ENCODE results near the gene SYNM. TPM values are rescaled to one million over a fixed set of nuclear protein-coding genes. Genes with fewer than 3 reads are reported as not detected.

SYNM gene
- total RNA-seq, 1 experiment from 2014 or later, result 1.9 TPM

GRCh38 chr15:99109555-99110021 lies 4.7 kb downstream of the SYNM start:
- H3K27ac Mint-ChIP-seq, result no peak overlapping the region
- no peak overlapping the region for H4K91ac ChIP-seq (ENCODE audit: insufficient read length, low read depth, low read length)
- no peak overlapping the region for H2BK5ac ChIP-seq (ENCODE audit: insufficient read length, low read length)
- H2BK20ac ChIP-seq (ENCODE audit: low read depth, low read length, poor library complexity, severe bottlenecking), result no peak overlapping the region
- H3K4me3 Mint-ChIP-seq, result no peak overlapping the region
- TF ChIP-seq, protein P1, sequence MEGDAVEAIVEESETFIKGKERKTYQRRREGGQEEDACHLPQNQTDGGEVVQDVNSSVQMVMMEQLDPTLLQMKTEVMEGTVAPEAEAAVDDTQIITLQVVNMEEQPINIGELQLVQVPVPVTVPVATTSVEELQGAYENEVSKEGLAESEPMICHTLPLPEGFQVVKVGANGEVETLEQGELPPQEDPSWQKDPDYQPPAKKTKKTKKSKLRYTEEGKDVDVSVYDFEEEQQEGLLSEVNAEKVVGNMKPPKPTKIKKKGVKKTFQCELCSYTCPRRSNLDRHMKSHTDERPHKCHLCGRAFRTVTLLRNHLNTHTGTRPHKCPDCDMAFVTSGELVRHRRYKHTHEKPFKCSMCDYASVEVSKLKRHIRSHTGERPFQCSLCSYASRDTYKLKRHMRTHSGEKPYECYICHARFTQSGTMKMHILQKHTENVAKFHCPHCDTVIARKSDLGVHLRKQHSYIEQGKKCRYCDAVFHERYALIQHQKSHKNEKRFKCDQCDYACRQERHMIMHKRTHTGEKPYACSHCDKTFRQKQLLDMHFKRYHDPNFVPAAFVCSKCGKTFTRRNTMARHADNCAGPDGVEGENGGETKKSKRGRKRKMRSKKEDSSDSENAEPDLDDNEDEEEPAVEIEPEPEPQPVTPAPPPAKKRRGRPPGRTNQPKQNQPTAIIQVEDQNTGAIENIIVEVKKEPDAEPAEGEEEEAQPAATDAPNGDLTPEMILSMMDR (conservative IDR thresholded peaks at IDR 0.05), result no peak
- no peak overlapping the region for H2BK120ac ChIP-seq (ENCODE audit: low read depth, low read length, poor library complexity, severe bottlenecking)
- no peak overlapping the region for H3K4me2 ChIP-seq (ENCODE audit: insufficient read depth, insufficient read length, low read length)
- H2AK5ac ChIP-seq (ENCODE audit: insufficient read length, low read length), result no peak overlapping the region
- no peaks in the 10 kb centered on the region for H3K79me1 ChIP-seq (ENCODE audit: insufficient read depth, low read depth, low read length, poor library complexity, severe bottlenecking)
- H4K5ac ChIP-seq (ENCODE audit: insufficient read length, low read depth, low read length), result no peak overlapping the region
- no peak overlapping the region for H3K27ac ChIP-seq (ENCODE audit: insufficient read length, low read depth, low read length)
- H3K9me3 Mint-ChIP-seq, result no peaks in the 10 kb centered on the region; a peak in 1 of 5 replicates
- H2BK15ac ChIP-seq (ENCODE audit: low read depth, low read length), result no peak overlapping the region
- peaks cover 38% of the 10 kb centered on the region for H3K27me3 Mint-ChIP-seq (ENCODE audit: low read depth)
- no peak overlapping the region for H3K4ac ChIP-seq (ENCODE audit: low read depth, low read length)
- no peak overlapping the region for H3K56ac ChIP-seq (ENCODE audit: insufficient read length, low read depth, low read length)
- H3K79me2 ChIP-seq (ENCODE audit: insufficient read depth, low read length), result no peaks in the 10 kb centered on the region
- no CpG with 5 or more reads among the region's 10 CpGs for WGBS (ENCODE audit: extremely low coverage, insufficient read length, low lambda C conversion rate)
- H3K4me1 Mint-ChIP-seq, result peaks cover 0 to 6% of the 10 kb centered on the region in 2 experiments; a peak in 2 of 4 replicates
- no peak overlapping the region for H2BK12ac ChIP-seq (ENCODE audit: insufficient read length, low read depth, low read length)
- no peak overlapping the region for H3K14ac ChIP-seq (ENCODE audit: insufficient read depth, low read length)
- H3K9me3 ChIP-seq (ENCODE audit: control insufficient read depth, low read depth, low read length), result no peaks in the 10 kb centered on the region
- no peak overlapping the region for H3T11ph ChIP-seq (ENCODE audit: low read length)
- H3K27me3 ChIP-seq (ENCODE audit: insufficient read depth, low read length), result peaks cover 17% of the 10 kb centered on the region
- H3K18ac ChIP-seq (ENCODE audit: insufficient read length, low read depth, low read length), result no peak overlapping the region
- no peaks in the 10 kb centered on the region for H3K23me2 ChIP-seq (ENCODE audit: insufficient read length, low read depth, low read length, poor library complexity, severe bottlenecking)
- no peak for DNase-seq
- H3K4me1 ChIP-seq (ENCODE audit: insufficient read depth, low read length), result no peaks in the 10 kb centered on the region
- H4K8ac ChIP-seq (replicated peaks; ENCODE audit: insufficient read length, low read depth, low read length), result no peak overlapping the region
- H3K9ac ChIP-seq (ENCODE audit: extremely low read depth, insufficient read length, low read length), result no peak overlapping the region
- no peak overlapping the region for H2AFZ ChIP-seq (ENCODE audit: low read length)
- H4K20me1 ChIP-seq (ENCODE audit: control insufficient read depth, insufficient read depth, insufficient read length), result peaks cover 3% of the 10 kb centered on the region
- H3K36me3 Mint-ChIP-seq (ENCODE audit: insufficient read depth in 1 of 3, low read depth in 3 of 3), result peaks cover 0 to 5% (median 0%) of the 10 kb centered on the region in 3 experiments; a peak in 3 of 7 replicates
- no peak overlapping the region for H3K23ac ChIP-seq (ENCODE audit: insufficient read length, low read depth, low read length)

All from H9 (cell line).